ENCODE data around the gene NDUFB11.

Gene NDUFB11

DNA sequence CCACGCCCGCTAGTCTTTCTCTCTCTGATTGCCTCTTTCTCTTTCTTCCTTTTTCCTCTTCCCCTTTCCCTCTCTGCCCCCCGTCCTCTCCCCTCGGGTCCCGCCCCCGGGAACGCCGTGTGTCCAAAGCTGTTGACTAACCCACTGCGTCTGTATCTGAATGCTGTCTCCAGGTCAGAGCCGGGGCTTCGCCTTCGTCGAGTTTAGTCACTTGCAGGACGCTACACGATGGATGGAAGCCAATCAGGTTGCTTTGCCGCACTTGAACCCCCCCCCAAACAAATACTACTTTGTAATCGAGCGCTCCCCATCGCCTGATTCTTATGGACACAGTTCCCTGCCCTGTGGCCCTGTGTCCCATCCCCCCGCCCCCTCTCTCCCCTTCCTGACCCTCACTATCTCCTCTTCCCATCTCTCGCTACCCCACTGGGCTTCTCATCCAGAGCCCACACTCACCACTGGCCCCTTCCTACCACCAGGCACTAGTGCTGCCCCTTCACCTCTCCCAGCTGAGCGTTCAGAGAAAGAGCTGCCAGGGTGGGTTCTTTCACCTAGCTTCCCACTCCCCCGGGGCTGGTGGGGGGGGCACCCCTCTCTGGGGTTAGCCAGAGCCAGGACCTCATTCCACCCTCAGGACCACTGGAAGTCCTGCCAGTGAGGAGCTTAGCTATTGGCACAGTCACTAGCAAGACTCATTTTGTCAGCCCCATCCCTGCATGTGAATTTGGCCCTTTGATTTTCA is 30.5 kb upstream of the NDUFB11 start:
- DNase-seq, result no peak

DNA sequence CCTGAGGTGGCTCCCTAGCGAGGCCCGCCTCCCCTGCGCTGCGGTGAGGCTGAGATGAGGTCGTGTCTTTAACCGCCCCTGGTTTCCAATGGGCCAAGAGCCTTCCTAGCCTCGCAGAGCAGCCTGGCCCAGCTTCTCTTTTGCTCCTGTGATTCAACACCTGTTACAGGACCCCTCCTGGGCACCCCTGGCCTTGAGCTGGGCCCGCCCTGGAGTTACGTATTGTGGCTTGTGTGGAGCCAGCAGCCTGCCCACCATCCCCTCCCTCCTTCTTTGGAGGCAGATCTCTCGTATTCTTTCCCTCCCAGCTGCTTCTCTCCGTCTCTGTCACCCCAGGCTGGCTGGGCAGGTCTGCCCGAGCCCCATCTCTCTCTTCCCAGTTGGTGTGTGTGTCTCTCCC is 29.9 kb upstream of the NDUFB11 start:
- DNase-seq, result no peak

DNA sequence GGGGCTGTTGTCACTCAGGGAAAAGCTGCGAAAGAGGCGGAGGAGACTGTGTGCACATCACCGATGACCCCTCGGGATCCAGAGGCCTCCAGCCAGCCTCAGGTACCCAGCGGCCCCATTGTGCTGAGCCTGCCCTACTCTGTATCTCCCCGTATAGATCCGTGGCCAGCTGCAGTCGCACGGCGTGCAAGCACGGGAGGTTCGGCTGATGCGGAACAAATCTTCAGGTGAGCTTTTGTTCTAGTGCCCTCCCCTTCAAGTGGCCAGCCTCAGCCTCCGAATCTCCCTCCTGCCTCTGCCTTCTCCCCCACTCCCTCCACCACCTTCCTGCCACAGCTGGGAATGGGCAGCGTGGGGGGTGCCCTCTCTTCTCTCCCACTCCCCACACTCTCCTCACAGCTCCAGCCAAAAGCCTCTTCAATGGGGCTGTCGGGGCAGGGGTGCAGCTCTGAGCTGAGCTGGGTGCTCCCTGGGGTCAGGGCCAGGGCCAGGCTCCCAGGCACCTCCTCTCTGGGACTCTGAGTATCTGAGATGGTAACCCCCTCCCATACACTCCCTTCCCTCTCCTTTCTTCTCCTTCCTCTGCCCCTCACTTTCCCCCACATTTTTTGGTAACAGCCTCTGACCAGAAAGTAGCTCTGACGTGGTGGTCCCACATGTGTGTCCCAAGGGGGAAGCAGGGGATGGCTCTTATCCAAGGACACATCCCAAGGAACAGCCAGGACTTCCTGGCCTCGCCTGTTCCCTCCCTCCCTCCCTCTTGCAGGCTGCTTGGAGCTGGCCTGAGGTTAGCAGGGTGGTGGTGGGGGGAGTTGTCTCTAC is 28.7 kb upstream of the NDUFB11 start:
- DNase-seq, result no peak

DNA sequence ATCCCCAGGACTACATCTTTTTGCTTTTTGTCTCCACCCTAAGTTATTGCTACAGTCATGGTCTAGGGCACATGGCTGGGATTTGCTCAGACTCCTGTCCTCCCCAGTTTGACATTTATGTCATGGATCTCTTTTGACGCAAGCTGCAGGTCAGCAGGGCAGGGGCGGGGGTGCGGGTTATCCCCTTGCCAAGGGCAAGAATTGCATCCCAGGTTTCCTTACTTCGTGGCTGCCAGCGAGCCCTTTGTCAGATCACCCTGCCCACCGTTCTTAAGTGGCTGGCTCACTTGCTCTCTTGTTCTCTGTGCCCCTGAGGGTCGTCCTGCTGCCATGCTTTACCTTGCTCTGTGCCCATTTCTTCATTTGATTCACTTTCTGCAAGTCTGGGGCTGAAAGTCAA is 28.0 kb upstream of the NDUFB11 start:
- no peak for DNase-seq

DNA sequence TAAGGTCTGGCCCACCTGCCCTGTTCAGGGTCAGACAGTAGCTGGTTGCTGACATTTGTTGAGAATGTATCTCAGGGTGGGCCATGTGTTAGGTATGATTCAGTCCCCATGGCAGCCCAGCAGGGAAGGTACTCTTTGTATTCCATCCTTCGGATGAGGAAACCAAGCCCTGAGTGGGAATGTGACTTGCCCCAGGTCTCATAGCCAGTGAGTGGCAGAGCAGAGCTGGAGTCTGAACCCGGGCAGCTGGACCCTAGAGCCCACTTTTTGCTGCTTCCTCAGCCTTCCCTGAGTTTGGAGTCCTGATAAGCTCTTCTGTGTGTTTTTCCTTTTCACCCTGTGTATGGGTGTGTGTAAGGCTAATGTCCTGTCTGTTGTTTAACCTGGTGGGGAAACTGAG is 27.5 kb upstream of the NDUFB11 start:
- DNase-seq, result no peak

DNA sequence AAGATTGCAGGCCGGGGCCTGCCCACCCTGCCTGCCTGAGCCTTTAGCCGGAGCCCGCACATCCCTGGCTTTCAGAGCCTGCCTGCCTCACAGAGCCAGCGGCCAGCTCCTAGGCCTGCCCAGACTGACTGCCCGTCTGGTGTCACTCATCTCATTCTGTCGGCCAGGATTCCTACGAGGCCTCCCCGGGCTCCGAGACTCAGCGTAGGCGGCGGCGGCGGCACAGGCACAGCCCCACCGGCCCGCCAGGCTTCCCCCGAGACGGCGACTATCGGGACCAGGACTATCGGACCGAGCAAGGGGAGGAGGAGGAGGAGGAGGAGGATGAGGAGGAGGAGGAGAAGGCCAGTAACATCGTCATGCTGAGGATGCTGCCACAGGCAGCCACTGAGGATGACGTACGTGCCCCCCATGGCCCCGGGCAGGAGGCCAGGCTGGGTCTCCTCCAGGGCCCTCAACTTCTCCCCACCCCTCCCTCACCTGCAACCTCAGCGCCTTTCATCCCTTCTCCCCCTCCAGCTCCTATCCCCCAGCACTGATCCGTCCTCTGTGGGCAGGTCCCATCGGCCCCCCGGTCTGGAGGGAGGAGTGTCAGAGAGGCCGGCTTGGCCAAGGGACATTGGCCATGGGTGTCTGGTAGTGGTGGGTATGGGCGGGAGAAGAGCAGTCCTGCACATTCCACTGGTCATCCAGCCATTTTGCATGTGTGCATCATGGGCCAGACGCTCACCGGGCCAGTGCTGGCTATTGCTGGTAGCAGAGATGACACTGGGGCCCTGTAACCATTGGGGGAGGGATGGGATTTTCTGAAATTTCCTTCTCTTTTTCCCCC is 26.6 kb upstream of the NDUFB11 start:
- DNase-seq, result no peak

DNA sequence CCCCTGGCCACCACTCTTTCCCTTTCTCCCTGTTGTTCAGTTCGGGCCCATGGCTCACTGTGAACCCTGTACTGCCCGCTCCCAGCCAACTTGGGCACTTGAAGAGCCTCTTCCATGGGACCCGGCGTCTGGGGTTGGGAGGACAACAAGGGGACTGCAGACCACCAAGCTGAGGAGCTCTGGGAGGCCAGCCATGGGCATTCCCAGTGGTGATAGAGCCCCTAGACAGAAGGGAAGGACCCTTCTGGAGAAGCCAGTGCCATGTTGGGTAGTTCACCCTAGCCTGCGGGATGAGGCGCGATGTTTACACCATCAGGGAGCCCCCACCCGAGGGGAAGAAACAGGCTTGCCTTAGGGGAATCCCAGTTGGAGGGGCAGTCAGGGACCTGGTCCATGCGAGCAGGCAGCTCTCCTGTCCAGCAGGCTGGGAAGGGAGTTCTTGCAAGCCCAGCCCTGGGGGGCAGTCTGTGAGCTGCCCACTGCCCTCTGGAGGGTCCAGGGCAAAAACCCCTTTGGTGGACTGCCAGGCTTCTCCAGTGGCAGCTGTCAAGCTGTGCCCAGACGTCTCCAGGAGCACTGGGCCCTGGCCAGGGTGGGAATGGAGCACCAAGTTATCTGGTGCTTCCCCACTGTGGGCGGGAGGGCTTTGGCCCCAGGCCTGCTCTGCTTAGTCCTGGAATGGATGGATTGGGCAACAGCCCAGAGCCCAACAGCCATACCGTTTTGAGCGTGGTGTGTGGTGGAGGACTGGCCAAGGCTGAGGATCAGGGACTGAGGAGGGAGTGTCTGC is 25.4 kb upstream of the NDUFB11 start:
- DNase-seq, result no peak

DNA sequence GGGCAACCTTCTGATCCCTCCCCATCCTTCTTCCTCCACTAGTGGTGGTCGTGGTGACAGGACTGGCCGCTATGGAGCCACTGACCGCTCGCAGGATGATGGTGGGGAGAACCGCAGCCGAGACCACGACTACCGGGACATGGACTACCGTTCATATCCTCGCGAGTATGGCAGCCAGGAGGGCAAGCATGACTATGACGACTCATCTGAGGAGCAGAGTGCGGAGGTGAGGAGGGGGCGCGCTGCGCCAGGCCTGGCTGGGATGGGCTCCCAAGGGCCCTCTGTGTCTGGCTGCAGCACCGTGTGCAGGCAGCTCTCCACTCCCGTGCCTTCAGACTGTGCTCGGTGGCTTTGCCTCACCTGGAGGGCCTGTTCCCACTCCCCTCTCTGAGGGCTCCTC is 24.8 kb upstream of the NDUFB11 start:
- no peak for DNase-seq

DNA sequence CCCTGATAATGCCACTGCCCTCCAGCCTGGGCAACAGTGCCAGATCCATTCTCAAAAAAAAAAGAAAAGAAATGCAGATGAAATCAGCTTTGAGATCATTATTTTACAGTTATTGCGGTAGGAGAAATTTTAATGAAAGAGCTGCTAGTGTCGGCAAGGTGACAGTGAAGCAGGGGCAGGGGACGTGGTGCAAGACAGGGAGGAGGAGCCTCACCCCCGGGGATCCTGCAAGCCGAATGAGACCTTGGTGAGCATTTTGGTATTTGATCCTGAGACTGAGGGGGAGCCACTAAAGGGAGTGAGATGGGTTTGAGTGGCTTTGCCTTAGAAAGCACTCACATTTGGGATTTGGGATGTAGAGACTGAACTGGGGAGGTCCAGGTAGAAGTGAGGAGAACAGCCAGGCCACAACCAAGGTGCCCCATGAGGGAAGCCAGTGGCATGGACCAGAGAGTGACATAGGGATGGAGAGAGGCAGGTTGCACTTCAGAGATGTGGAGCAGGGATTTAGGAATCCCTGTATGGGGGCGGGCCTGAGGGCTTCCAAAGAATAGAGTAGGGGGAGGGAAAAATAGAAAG is 24.1 kb upstream of the NDUFB11 start:
- no peak for DNase-seq

DNA sequence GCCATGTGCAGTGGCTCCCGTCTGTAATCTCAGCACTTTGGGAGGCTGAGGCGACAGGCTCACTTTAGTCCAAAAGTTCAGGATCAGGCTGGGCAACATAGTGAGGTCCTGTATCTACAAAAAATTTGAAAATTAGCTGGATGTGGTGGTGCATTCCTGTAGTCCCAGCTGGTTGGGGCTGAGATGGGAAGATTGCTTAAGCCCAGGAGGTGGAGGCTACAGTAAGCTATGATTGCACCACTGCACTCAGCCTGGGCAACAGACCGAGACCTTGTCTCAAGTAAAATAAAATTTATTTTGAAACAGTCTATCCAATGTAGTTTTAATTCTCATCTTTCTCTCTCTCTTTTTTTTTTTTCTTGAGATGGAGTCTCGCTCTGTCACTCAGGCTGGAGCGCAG is 21.6 kb upstream of the NDUFB11 start:
- DNase-seq, result no peak

DNA sequence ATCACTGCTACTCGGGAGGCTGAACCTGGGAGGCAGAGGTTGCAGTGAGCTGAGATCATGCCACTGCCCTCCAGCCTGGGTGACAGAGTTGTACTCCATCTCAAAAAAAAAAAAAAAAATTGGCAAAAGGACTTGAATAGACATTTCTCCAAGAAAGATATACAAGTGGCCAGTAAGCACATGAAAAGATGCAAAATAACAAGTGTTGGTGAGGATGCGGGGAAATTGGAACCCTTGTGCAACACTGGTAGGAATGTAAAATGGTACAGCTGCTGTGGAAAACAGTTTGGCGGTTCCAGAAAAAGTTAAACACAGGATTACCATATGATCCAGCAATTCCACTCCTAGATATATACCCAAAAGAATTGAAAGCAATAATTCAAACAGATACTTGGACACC is 19.9 kb upstream of the NDUFB11 start:
- DNase-seq, result no peak

DNA sequence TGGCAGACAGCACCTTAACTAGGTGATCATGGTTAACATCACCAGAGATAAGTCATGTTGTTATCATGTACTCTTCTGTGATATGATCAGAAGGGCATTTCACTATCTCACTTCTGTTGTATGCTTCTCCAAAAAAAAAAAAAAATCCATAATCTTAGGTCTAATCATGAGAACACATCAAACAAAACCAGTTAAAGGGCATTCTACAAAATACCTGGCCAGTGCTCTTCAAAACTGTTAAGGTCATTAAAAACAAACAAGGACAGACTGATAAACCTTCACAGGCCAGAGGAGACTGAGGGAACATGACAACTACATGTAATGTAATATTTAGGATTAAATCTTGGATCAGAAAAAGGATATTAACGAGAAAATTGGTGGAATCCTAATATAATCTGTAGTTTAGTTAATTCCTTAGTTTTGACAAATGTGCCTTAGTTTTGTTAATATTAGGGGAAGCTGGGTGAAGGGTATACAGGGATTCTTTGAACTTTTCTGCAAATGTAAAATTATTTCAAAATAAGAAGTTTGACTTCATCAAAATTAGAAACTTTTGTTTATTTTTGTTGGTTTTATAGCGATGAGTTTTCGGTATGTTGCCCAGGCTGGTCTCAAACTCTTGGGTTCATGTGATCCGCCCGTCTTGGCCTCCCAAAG is 18.6 kb upstream of the NDUFB11 start:
- DNase-seq, result no peak

DNA sequence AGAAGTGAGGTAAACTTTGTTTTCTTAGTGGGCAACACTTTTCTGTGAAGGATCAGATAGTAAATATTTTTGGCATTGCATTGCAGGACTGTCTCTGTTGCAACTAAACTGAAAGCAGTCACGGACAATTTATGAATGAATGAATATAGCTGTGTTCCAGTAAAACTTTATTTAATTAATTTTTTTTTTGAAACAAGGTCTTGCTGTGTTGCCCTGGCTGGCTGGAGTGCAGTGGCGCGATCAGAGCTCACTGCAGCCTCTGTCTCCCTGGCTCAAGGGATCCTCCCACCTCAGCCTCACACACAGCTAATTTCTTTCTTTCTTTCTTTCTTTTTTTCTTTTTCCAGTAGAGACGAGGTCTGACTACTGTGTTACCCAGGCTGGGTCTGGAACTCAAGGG is 16.3 kb upstream of the NDUFB11 start:
- DNase-seq, result no peak

DNA sequence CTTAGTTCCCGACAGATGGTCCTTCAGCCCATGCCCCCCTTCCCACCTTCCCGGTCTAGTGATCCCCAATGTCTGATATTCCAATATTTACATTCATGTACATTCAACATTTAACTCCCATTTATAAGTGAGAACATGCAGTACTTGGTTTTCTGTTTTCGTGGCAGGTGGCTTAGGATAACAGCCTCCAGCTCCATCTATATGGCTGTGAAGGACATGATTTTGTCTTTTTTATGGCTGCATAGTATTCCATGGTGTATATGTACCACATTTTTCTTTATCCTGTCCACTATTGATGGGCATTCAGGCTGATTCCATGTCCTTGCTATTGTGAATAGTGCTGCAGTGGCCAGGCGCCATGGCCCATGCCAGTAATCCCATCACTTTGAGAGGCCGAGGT is 14.3 kb upstream of the NDUFB11 start:
- DNase-seq, result no peak

DNA sequence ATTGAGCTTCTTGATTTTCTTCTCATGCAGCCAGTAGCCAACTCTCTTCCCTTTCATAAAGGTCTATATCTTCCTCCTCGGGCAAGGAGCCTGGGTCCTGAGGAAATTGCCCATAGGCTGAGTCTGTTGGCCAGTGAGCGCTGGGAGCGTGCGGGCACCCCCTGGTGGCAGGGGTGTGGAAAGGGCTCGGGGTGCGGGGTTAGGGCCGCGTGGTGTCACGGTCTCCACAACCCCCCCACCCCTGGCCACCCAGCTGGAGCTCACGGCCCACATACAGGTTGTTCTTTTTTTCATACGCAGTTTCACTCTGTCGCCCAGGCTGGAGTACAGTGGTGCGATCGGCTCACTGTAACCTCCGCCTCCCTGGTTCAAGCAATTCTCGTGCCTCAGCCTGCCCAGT is 13.6 kb upstream of the NDUFB11 start:
- no peak for DNase-seq

DNA sequence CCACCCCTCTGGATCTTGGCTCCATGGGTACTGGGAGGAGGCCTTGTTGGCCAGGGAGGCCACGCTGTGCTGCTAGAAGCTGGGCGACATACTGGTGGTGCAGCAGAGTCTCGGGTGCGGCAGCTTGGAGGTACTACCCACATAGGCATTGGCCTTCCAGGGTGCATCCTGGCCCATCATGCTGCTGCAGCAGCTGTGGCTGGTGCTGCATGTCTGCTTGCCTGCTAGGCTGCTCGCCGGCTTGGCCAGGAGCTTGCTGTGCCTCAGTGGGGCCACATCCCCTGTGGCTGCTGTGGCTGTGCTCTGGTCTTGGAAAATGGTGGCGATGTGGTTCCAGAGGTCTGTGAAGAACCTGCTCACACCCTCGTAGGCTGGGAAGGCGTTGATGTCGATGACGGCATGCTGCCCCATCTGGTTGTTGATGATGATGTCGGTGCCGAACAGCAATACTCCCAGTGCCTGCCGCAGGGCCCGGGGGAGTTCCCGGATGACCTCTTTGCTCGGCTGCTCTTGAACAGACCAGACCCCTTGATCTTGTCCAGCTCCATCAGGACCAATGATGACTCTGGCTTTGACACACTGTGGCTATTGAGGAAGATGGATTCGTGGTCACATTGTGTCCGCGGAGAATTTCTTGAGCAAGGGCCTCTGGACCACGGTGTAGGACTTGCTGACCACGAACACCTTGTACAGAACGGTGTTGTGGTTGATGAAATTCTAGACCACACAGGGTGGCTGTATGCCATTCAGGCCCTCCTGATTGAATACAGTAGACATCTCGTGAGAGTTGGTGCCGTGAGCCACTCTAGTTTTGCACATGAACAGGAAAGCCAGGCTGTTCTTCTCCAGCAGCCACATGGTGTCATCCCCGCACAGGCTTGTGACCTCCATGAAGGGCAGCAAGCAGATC is 12.4 kb upstream of the NDUFB11 start:
- no peak for DNase-seq

DNA sequence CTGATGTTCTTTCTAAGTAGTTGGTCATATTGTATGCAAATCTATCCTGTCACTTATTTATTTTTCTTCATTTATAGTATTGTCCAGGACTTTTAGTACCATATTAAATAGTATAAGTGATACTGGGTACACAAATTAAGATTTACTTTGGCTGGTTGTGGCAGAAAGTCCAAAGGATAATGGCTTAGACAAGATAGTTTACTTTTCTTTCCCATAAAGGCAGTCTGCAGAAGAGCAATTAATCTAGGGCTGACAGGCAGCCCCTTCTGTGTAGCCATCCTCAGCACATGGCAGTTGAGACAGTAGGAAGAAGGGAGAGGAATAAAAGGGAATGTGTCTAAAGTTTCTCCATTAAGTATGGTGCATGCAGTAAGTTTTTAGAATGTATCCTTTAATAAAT is 6.9 kb upstream of the NDUFB11 start:
- DNase-seq, result no peak

DNA sequence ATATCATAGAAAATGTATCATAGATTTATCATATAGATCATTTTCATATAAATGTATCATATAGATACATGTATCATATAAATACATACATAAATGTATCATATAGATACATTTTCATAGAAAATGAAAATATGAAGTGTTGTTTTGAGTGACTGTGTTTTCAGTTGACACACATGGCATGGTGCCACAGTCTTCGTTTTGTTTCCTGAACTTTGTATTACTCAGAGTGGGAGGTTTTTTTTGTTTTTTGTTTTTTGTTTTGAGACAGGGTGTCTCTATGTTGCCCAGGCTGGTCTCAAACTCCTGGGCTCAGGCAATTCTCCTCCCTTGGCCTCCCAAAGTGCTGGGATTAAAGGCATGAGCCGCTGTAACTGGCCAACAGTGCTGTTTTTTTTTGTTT is 4.4 kb upstream of the NDUFB11 start:
- no peak for DNase-seq

DNA sequence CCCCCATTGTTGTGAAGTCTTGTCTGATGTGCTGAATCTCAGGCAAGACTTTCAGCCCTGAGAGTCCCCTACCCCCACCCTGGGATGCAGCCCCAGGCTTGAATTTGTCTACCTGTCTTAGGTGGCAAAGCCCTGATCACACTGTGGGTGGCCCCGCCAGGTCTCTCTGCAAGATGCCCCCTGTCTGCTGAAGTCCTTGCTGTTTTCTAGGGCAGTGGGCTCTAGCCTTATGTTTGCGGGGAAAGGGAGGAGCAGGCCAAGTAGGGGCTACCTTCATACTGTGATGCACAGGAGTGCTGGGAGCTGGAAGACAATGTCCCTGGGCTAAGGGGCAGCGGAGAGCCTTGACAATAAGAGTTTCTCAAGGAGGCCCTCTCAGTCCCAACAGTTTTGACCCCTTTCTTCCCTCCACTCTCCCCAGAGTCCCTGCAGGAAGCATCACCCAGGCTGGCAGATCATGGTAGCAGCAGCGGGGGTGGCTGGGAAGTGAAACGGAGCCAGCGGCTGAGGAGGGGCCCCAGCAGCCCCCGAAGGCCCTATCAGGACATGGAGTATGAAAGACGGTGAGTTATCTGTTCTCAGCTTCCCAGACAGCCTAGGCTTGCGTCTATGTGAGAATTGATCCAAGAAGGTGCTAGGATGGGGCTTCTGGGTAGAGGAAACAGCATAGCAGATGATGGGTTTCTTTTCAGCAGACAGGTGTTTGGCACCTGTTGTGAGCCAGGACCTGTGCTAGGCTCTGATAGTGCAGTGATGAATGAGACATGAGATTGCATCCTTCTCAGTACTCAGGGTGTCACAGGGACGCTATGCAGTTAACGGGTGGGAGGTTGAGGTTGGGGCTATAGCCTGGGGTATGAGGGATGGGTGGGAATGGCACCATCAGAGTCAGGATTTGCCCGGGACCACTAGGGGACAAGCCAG is 2.7 kb upstream of the NDUFB11 start:
- no peak for DNase-seq
